ENCODE measurements around the gene CHD5.

The CHD5 gene

GRCh38 chr1:6130036-6130435 is 50.1 kb downstream of the CHD5 start:
- no peak for DNase-seq

- no peak for DNase-seq
Measured at GRCh38 chr1:6129313-6129712, 50.8 kb downstream of the CHD5 start.

GRCh38 chr1:6128276-6129081 is 51.6 kb downstream of the CHD5 start:
- no peak for DNase-seq

- DNase-seq: peak; percentile 51
Measured at GRCh38 chr1:6127587-6128163, 52.4 kb downstream of the CHD5 start.

- DNase-seq: no peak
Measured at GRCh38 chr1:6126521-6127067, 53.5 kb downstream of the CHD5 start.

GRCh38 chr1:6126028-6126427 is 54.1 kb downstream of the CHD5 start:
- no peak for DNase-seq

- DNase-seq: no peak
Measured at GRCh38 chr1:6125366-6125765, 54.8 kb downstream of the CHD5 start.

- no peak for DNase-seq
Measured at GRCh38 chr1:6124746-6125365, 55.3 kb downstream of the CHD5 start.

- no peak for DNase-seq
Measured at GRCh38 chr1:6124341-6124740, 55.8 kb downstream of the CHD5 start.

GRCh38 chr1:6123816-6124215 is 56.3 kb downstream of the CHD5 start:
- DNase-seq: no peak

- DNase-seq: no peak
Measured at GRCh38 chr1:6123083-6123482, 57.0 kb downstream of the CHD5 start.

GRCh38 chr1:6121651-6122370 is 58.3 kb downstream of the CHD5 start:
- DNase-seq: no peak

- no peak for DNase-seq
Measured at GRCh38 chr1:6121021-6121421, 59.1 kb downstream of the CHD5 start.

GRCh38 chr1:6118415-6118814 is 61.7 kb downstream of the CHD5 start:
- DNase-seq: no peak

GRCh38 chr1:6117624-6118023 is 62.5 kb downstream of the CHD5 start:
- DNase-seq: no peak

GRCh38 chr1:6117064-6117463 is 63.1 kb downstream of the CHD5 start:
- no peak for DNase-seq

GRCh38 chr1:6116137-6116536 is 64.0 kb downstream of the CHD5 start:
- no peak for DNase-seq

- DNase-seq: no peak
Measured at GRCh38 chr1:6113745-6114144, 66.4 kb downstream of the CHD5 start.

GRCh38 chr1:6113116-6113515 is 67.0 kb downstream of the CHD5 start:
- DNase-seq: no peak

GRCh38 chr1:6112690-6113005 is 67.5 kb downstream of the CHD5 start:
- no peak for DNase-seq

GRCh38 chr1:6111991-6112689 is 68.0 kb downstream of the CHD5 start:
- DNase-seq: no peak

- DNase-seq: no peak
Measured at GRCh38 chr1:6111571-6111970, 68.5 kb downstream of the CHD5 start.

- DNase-seq: no peak
Measured at GRCh38 chr1:6110326-6110725, 69.8 kb downstream of the CHD5 start.
